Vein endothelial cell (primary cell): ENCODE data around the gene LEPR. TPM values are rescaled to one million over a fixed set of nuclear protein-coding genes. Genes with fewer than 3 reads are reported as not detected.

ENCODE experiments used
- small RNA-seq: library from RNA; depleted of rRNA; stranded (forward); fragments of <200 nt; gene quantifications from one replicate; pipeline ENCODE3, GENCODE V24; 2012
- total RNA-seq: library from RNA; depleted of rRNA; stranded (reverse); fragments of >200 nt; gene quantifications from 2 replicates; pipeline ENCODE4 v1.2.3, GENCODE V29; 2012

The LEPR gene, protein sequence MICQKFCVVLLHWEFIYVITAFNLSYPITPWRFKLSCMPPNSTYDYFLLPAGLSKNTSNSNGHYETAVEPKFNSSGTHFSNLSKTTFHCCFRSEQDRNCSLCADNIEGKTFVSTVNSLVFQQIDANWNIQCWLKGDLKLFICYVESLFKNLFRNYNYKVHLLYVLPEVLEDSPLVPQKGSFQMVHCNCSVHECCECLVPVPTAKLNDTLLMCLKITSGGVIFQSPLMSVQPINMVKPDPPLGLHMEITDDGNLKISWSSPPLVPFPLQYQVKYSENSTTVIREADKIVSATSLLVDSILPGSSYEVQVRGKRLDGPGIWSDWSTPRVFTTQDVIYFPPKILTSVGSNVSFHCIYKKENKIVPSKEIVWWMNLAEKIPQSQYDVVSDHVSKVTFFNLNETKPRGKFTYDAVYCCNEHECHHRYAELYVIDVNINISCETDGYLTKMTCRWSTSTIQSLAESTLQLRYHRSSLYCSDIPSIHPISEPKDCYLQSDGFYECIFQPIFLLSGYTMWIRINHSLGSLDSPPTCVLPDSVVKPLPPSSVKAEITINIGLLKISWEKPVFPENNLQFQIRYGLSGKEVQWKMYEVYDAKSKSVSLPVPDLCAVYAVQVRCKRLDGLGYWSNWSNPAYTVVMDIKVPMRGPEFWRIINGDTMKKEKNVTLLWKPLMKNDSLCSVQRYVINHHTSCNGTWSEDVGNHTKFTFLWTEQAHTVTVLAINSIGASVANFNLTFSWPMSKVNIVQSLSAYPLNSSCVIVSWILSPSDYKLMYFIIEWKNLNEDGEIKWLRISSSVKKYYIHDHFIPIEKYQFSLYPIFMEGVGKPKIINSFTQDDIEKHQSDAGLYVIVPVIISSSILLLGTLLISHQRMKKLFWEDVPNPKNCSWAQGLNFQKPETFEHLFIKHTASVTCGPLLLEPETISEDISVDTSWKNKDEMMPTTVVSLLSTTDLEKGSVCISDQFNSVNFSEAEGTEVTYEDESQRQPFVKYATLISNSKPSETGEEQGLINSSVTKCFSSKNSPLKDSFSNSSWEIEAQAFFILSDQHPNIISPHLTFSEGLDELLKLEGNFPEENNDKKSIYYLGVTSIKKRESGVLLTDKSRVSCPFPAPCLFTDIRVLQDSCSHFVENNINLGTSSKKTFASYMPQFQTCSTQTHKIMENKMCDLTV
- total RNA-seq = 23.1 and 37.2 TPM in 2 replicates

DNA sequence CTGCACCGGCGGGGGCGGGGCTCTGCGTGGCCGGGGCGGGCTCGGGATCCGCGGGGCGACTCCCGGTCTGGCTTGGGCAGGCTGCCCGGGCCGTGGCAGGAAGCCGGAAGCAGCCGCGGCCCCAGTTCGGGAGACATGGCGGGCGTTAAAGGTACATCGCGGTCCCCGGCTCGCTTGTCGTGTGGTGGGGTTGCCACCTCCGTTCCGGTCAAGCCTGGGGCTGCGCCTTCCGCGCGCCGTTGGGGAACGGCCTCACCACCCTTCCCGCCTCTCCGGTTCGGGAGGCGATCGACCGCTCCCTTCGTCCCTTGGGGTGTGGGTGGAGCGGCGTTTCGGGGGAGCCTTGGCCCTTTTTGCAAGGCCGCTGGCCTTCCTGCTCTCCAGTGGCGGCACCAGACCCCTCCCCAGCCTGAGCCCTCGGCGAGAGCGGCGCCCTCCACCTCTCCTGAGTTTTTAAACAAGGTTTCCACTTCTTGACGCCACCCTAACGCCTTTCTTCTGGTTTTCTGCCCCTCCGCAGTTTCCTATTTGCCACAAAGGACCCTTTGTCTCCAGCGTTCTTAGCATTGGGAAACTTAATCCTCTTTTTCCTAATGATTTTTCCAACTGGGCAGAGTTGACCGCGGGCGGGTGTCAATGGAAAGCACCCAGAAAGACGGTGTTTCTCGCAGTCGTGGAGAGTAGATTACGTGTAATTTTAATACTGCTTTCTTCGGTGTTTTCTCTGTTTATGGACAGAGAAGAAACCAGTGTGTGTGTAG, at the start of gene LEPR, which contains the start of gene LEPROT:
Gene LEPR, plus strand, starts transcription at position 79 of the 761 bp plus-strand sequence. CDS start 144,898 bp downstream, outside the sequence.
Gene LEPROT, plus strand, starts transcription at position 79 of the 761 bp plus-strand sequence. Its CDS starts 57 bp downstream, at position 136.

Small RNA genes lying within 50 kb of the gene (small RNA-seq; reads per million reads assigned to genes)
- gene RNU2-15P = 0.08 reads per million

Other genes starting within 250 kb of the LEPR start
- gene DNAJC6, start 111.1 kb upstream of the LEPR start, total RNA-seq = 7.8 and 8.8 TPM in 2 replicates
- 63.0 and 64.8 TPM in 2 replicates for gene LEPROT, start within 50 bp of the LEPR start, total RNA-seq